PC-3 (cell line): ENCODE data around the gene FAM229B.

Experiments
- CTCF ChIP-seq: fragments of 300-600 bp; sonication (generic); conservative IDR thresholded peaks from 2 replicates; pipeline ENCODE4 v1.5.1; 2017; ENCODE audit warnings: antibody characterized with exemption, low read depth, mild to moderate bottlenecking, low read length
- EZH2phosphoT487 ChIP-seq: fragments of 300-600 bp; sonication (generic); IDR thresholded peaks from 2 replicates; pipeline ENCODE4 v1.6.1; 2018; ENCODE audit warnings: mild to moderate bottlenecking, antibody characterized with exemption, low read length, borderline replicate concordance

GRCh38 chr6:112144145-112144926 is 56.9 kb downstream of the FAM229B start:
- TF ChIP-seq CTCF (no peak), EZH2phosphoT487 (no peak)
